Ectodermal cell (in vitro differentiated cells): ENCODE measurements around the gene RABEP2.

Experiments used
- H3K27ac ChIP-seq: 2 replicates; pipeline ENCODE4 v1.7.0; 2013; ENCODE audit warnings: mild to moderate bottlenecking, low read depth, low read length; ENCODE audit not compliant: insufficient read depth, poor library complexity, severe bottlenecking
- H3K27me3 ChIP-seq: 2 replicates; pipeline ENCODE4 v1.7.0; 2013; ENCODE audit warnings: mild to moderate bottlenecking, low read length; ENCODE audit not compliant: insufficient read depth, control insufficient read depth, poor library complexity, severe bottlenecking
- H3K36me3 ChIP-seq: one replicate; pipeline ENCODE4 v1.7.0; 2013; ENCODE audit warnings: low read length; ENCODE audit not compliant: control insufficient read depth, insufficient read depth
- H3K4me1 ChIP-seq: one replicate; pipeline ENCODE4 v1.7.0; 2013; ENCODE audit warnings: low read length; ENCODE audit not compliant: control insufficient read depth, insufficient read depth
- H3K4me3 ChIP-seq: 2 replicates; pipeline ENCODE4 v1.7.0; 2013; ENCODE audit warnings: low read depth, low read length, control low read depth; ENCODE audit not compliant: insufficient read depth
- H3K9me3 ChIP-seq: 2 replicates; pipeline ENCODE4 v1.7.0; 2013; ENCODE audit warnings: mild to moderate bottlenecking, low read length, moderate library complexity; ENCODE audit not compliant: control insufficient read depth
- WGBS, 2 experiments: methylation state at CpG; one replicate each; pipeline ENCODE4 v1.1.7; 2013; ENCODE audit warnings: missing lambda C conversion rate in 2 of 2; 5-methylcytosine and 5-hydroxymethylcytosine counted together

RABEP2 gene

DNA sequence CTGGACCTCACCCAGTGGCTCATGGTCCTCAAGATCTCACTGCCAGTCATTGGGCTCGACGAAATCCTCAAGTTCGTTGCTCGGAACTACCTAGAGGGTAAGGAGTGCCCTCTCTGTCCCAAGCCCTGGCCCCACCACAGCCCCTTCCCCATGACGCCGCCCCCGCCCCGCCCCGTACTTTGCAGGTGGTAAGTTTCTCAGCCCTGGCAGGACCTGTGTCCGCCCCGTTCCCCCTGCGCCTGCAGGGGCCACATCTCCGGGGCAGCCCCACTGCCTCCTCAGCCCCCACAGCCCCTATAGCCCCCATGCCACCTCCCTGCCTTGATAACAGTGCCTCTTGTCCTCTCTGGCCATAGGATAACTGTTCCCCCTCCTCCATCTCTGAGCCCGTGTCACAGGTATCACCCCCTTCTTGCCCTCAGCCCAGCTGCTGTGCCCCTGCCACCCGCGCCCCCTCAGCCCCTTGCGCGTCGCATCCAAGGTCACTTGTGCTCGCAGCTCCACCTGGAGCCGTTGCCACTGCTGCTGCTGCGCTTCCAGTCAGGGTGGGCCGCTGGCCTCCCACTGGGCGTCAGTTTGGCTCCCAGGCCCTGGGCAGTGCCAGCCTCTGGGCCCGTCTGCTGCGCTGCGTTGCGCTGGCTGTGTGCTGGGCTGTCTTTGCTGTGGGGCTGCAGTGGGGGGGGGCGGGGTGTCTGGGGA is 21.5 kb downstream of the RABEP2 start:
- Histone ChIP-seq H3K4me3 (no peak overlapping the region), H3K27ac (no peak overlapping the region), H3K27me3 (no peaks in the 10 kb centered on the region), H3K36me3 (no peaks in the 10 kb centered on the region), H3K9me3 (no peaks in the 10 kb centered on the region), H3K4me1 (no peaks in the 10 kb centered on the region)
- 92 to 93% methylated on average over 29 of the region's 29 CpGs for WGBS, 2 experiments

DNA sequence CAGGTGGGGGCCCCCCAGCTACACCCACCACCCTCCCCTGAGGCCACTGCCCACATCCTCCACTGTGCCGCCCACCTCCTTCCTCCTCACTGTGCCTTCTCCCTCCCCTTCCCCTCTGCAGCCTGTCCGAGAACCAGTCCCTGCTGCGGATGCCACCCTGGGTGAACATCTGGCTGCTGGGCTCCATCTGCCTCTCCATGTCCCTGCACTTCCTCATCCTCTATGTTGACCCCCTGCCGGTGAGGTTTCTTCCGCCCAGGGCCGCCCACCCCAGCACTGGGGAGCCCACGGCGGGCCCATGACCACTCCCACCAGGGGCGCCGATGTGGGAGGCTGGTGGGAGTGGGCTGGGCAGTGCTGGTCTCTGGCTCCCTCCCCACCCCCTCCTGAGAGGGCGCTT is 22.1 kb downstream of the RABEP2 start:
- H3K9me3 ChIP-seq = no peaks in the 10 kb centered on the region
- no peaks in the 10 kb centered on the region for H3K27me3 ChIP-seq
- no peaks in the 10 kb centered on the region for H3K36me3 ChIP-seq
- H3K4me3 ChIP-seq = no peak overlapping the region
- no peaks in the 10 kb centered on the region for H3K4me1 ChIP-seq
- 86 to 93% methylated on average over 11 of the region's 11 CpGs for WGBS, 2 experiments
- no peak overlapping the region for H3K27ac ChIP-seq

DNA sequence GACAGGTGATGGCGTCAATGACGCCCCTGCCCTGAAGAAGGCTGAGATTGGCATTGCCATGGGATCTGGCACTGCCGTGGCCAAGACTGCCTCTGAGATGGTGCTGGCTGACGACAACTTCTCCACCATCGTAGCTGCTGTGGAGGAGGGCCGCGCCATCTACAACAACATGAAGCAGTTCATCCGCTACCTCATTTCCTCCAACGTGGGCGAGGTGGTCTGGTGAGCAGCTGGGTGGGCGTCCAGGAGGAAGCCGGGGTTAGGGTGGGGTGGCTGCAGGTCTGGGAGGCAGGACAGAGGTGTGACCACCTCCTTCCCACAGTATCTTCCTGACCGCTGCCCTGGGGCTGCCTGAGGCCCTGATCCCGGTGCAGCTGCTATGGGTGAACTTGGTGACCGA is 23.2 kb downstream of the RABEP2 start:
- no peak overlapping the region for H3K27ac ChIP-seq
- 94 to 95% methylated on average over 15 of the region's 15 CpGs for WGBS, 2 experiments
- H3K4me1 ChIP-seq = no peaks in the 10 kb centered on the region
- no peaks in the 10 kb centered on the region for H3K27me3 ChIP-seq
- no peak overlapping the region for H3K4me3 ChIP-seq
- H3K9me3 ChIP-seq = no peaks in the 10 kb centered on the region
- H3K36me3 ChIP-seq = no peaks in the 10 kb centered on the region

DNA sequence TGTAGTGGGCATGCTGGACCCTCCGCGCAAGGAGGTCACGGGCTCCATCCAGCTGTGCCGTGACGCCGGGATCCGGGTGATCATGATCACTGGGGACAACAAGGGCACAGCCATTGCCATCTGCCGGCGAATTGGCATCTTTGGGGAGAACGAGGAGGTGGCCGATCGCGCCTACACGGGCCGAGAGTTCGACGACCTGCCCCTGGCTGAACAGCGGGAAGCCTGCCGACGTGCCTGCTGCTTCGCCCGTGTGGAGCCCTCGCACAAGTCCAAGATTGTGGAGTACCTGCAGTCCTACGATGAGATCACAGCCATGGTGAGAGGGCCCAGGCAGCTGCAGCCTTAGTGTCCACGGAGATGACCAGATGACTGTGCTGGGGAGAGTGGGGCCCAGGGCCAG is 24.4 kb downstream of the RABEP2 start:
- no peaks in the 10 kb centered on the region for H3K4me1 ChIP-seq
- H3K27ac ChIP-seq = no peak overlapping the region
- 93 to 94% methylated on average over 25 of the region's 25 CpGs for WGBS, 2 experiments
- H3K27me3 ChIP-seq = no peaks in the 10 kb centered on the region
- no peaks in the 10 kb centered on the region for H3K36me3 ChIP-seq
- no peaks in the 10 kb centered on the region for H3K9me3 ChIP-seq
- H3K4me3 ChIP-seq = no peak overlapping the region

DNA sequence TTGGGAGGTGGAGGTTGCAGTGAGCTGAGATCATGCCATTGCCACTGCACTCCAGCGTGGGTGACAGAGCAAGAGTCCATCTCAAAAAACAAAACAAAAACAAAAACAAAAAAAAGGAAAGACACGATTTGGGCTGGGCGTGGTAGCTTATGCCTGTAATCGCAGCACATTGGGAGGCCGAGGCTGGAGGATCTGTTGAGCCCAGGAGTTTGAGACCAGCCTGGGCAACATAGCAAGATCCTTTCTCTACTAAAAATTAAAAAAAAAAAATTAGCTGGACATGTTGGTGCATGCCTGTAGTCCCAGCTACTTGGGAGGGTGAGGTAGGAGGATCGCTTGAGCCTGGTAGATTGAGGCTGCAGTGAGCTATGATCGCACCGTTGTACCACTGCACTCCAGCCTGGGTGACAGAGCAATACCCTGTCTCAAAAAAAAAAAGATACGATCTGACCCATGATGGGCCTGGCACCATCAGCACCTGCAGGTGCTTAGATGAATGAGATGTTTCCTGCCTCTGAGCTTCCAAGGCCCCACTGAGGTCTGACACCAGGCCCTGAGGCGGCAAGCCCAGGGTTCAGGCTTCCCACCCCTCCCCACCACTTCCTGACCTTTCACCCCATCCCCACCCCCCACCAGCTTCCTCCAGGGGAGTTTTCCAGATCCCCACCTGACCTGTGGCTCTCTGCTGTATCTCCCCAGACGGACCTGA is 25.0 kb downstream of the RABEP2 start:
- Histone ChIP-seq H3K4me1 (no peaks in the 10 kb centered on the region), H3K4me3 (no peak overlapping the region), H3K9me3 (no peaks in the 10 kb centered on the region), H3K27ac (no peak overlapping the region), H3K27me3 (no peaks in the 10 kb centered on the region), H3K36me3 (no peaks in the 10 kb centered on the region)
- 91 to 92% methylated on average over 11 of the region's 11 CpGs for WGBS, 2 experiments

DNA sequence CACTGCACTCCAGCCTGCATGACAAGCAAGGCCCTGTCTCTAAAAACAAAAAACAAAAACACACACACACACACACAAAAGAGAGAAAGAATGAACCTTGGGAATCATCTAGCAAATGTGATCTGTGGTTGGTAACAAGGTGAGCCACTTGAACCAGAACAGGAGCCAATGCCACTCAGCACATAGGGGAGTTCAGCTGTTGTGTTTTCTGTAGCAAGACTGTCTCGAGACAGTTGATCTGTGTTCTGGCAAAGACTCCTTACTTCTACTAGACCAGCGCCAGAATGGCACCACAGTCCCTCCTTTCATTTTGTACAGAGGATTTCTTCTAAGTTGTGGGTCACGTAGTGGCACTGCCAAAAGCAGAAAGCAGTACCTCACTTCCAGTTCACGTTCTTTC is 26.1 kb downstream of the RABEP2 start:
- H3K9me3 ChIP-seq = no peaks in the 10 kb centered on the region
- 87 to 90% methylated on average over 4 of the region's 4 CpGs for WGBS, 2 experiments
- no peak overlapping the region for H3K4me3 ChIP-seq
- H3K27ac ChIP-seq = no peak overlapping the region
- no peaks in the 10 kb centered on the region for H3K4me1 ChIP-seq
- no peaks in the 10 kb centered on the region for H3K27me3 ChIP-seq
- H3K36me3 ChIP-seq = no peaks in the 10 kb centered on the region

DNA sequence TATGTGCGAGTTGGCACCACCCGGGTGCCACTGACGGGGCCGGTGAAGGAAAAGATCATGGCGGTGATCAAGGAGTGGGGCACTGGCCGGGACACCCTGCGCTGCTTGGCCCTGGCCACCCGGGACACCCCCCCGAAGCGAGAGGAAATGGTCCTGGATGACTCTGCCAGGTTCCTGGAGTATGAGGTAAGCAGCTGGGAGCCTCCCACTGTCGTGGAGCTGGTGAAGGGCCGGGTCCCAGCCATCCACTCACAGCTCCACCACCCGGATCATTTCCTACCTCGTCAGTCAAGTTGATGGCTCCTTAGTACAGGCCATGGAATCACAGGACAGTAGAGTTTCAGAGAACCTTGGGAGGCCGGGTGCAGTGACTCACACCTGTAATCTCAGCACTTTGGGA is 26.8 kb downstream of the RABEP2 start:
- H3K4me1 ChIP-seq = no peaks in the 10 kb centered on the region
- H3K4me3 ChIP-seq = no peak overlapping the region
- no peaks in the 10 kb centered on the region for H3K36me3 ChIP-seq
- 91 to 93% methylated on average over 15 of the region's 15 CpGs for WGBS, 2 experiments
- H3K27ac ChIP-seq = no peak overlapping the region
- H3K27me3 ChIP-seq = no peaks in the 10 kb centered on the region
- no peaks in the 10 kb centered on the region for H3K9me3 ChIP-seq

DNA sequence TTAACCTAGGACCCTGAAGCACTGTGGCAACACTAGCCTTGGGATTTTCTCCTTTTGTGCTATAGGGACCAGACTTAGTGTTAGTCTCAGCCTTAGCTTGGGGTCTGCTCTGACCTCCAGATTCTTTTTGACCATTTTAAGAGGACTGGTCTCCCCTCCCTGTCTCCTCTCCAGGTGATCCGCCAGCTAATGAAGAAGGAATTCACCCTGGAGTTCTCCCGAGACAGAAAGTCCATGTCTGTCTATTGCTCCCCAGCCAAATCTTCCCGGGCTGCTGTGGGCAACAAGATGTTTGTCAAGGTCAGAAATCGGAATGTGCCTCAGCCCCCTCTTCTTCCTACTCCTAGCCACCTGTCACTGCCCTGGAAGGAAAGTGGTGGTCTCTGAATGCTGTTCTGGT is 27.2 kb downstream of the RABEP2 start:
- 93 to 94% methylated on average over 4 of the region's 4 CpGs for WGBS, 2 experiments
- no peak overlapping the region for H3K4me3 ChIP-seq
- H3K4me1 ChIP-seq = no peaks in the 10 kb centered on the region

DNA sequence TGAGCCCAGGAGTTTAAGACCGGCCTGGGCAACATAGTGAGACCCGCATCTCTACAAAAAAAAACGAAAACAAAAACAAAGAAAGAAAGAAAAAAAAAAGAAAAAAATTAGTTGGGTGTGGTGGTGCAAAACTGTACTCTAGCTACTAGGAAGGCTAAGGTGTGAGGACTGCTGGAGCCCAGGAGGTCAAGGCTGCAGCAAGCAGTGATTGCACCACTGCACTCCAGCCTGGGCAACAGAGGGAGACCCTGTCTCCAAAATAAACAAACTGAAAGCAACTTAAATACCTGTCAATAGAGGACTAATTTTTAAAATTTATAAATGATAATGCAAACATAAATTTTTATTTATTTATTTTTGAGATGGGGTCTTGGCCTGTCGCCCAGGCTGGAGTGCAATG is 29.4 kb downstream of the RABEP2 start:
- no peak overlapping the region for H3K4me3 ChIP-seq
- WGBS, 2 experiments = 97 to 98% methylated on average over 4 of the region's 4 CpGs
- no peaks in the 10 kb centered on the region for H3K4me1 ChIP-seq
- H3K9me3 ChIP-seq = no peaks in the 10 kb centered on the region
- no peak overlapping the region for H3K27ac ChIP-seq
- no peaks in the 10 kb centered on the region for H3K27me3 ChIP-seq
- H3K36me3 ChIP-seq = no peaks in the 10 kb centered on the region

More for the DNA sequence above, 27.2 kb downstream of the RABEP2 start:
- Histone ChIP-seq H3K9me3 (no peaks in the 10 kb centered on the region), H3K27ac (no peak overlapping the region), H3K36me3 (no peaks in the 10 kb centered on the region), H3K27me3 (no peaks in the 10 kb centered on the region)

DNA sequence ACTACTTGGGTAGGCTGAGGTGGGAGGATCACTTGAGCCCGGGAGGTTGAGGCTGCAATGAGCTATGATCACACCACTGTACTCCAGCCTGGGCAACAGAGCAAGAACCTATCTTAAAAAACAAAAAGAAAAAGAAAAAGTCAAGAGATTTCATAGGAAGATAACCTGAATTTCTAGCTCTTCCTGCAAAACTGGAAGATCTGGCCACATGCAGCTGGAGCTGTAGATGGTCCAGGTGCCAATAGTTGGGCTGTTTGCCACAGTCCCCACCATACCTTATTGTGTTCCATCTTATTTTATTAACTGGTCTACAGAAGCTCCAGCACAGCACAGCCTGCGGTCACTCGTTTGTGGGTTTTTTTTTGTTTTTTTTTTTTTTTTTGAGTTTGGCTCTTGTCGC is 31.7 kb downstream of the RABEP2 start:
- no peak overlapping the region for H3K4me3 ChIP-seq
- no peaks in the 10 kb centered on the region for H3K36me3 ChIP-seq
- no peaks in the 10 kb centered on the region for H3K9me3 ChIP-seq
- no peaks in the 10 kb centered on the region for H3K4me1 ChIP-seq
- WGBS, 2 experiments = 89 to 92% methylated on average over 4 of the region's 4 CpGs
- H3K27me3 ChIP-seq = no peaks in the 10 kb centered on the region
- H3K27ac ChIP-seq = no peak overlapping the region
